ENCODE measurements around the gene FSTL4.

GRCh38 chr5:133405275-133406034 is 206.9 kb downstream of the FSTL4 start:
- TF ChIP-seq CTCF (conservative IDR thresholded peaks at IDR 0.05; ENCODE audit: low read depth, low read length) (no peak), FOS (IDR thresholded peaks at IDR 0.05; ENCODE audit: low read depth, low read length) (no peak), CHD1 (IDR thresholded peaks at IDR 0.05; ENCODE audit: low read depth, low read length) (no peak), MAZ (IDR thresholded peaks at IDR 0.05; ENCODE audit: borderline replicate concordance, low read depth, low read length) (no peak), MXI1 (IDR thresholded peaks at IDR 0.05; ENCODE audit: borderline replicate concordance, low read depth, low read length) (no peak), CEBPB (IDR thresholded peaks at IDR 0.05; ENCODE audit: low read depth, low read length) (no peak), POLR2A (IDR thresholded peaks at IDR 0.05; ENCODE audit: low read depth, low read length) (no peak), RAD21 (IDR thresholded peaks at IDR 0.05; ENCODE audit: low read length) (no peak), ELK1 (IDR thresholded peaks at IDR 0.05; ENCODE audit: borderline replicate concordance, low read depth, low read length) (no peak), RCOR1 (IDR thresholded peaks at IDR 0.05; ENCODE audit: insufficient replicate concordance, low read length) (no peak), NFE2L2 (IDR thresholded peaks at IDR 0.05; ENCODE audit: low read depth, low read length) (no peak), USF2 (IDR thresholded peaks at IDR 0.05; ENCODE audit: low read depth, low read length) (no peak), MAFK (IDR thresholded peaks at IDR 0.05; ENCODE audit: low read depth, low read length) (no peak)

Data from IMR-90 (cell line).